ENCODE data around the gene ANKFN1.

ANKFN1 gene

GRCh38 chr17:56222255-56222654 lies 69.0 kb downstream of the ANKFN1 start:
- TF ChIP-seq ZFX (IDR thresholded peaks at IDR 0.05; ENCODE audit: borderline replicate concordance) = no peak
- TF ChIP-seq CTCF (IDR thresholded peaks at IDR 0.05) = no peak
- H3K27ac ChIP-seq = no peak overlapping the region

GRCh38 chr17:56230660-56231059 lies 77.4 kb downstream of the ANKFN1 start:
- TF ChIP-seq CTCF (IDR thresholded peaks at IDR 0.05) (no peak), ZFX (IDR thresholded peaks at IDR 0.05; ENCODE audit: borderline replicate concordance) (no peak)
- H3K27ac ChIP-seq = no peak overlapping the region

GRCh38 chr17:56231252-56231651 lies 78.0 kb downstream of the ANKFN1 start:
- no peak for TF ChIP-seq ZFX (IDR thresholded peaks at IDR 0.05; ENCODE audit: borderline replicate concordance)
- TF ChIP-seq CTCF (IDR thresholded peaks at IDR 0.05) = no peak
- H3K27ac ChIP-seq = no peak overlapping the region

- TF ChIP-seq CTCF (IDR thresholded peaks at IDR 0.05) (0 out of 2 replicates have a peak, but pooled peaks have one; percentile 5), ZFX (IDR thresholded peaks at IDR 0.05; ENCODE audit: borderline replicate concordance) (no peak)
- no peak overlapping the region for H3K27ac ChIP-seq
These were observed 78.4 kb downstream of the ANKFN1 start for GRCh38 chr17:56231693-56232092.

- TF ChIP-seq ZFX (IDR thresholded peaks at IDR 0.05; ENCODE audit: borderline replicate concordance) (no peak), CTCF (IDR thresholded peaks at IDR 0.05) (no peak)
- no peak overlapping the region for H3K27ac ChIP-seq
These were observed 91.1 kb downstream of the ANKFN1 start for GRCh38 chr17:56244268-56244890.

GRCh38 chr17:56247816-56248215 lies 94.5 kb downstream of the ANKFN1 start:
- H3K27ac ChIP-seq = no peak overlapping the region
- no peak for TF ChIP-seq ZFX (IDR thresholded peaks at IDR 0.05; ENCODE audit: borderline replicate concordance)

GRCh38 chr17:56257075-56257474 lies 103.8 kb downstream of the ANKFN1 start:
- TF ChIP-seq ZFX (IDR thresholded peaks at IDR 0.05; ENCODE audit: borderline replicate concordance) = no peak
- TF ChIP-seq CTCF (IDR thresholded peaks at IDR 0.05) = no peak

More at GRCh38 chr17:56257075-56257474, 103.8 kb downstream of the ANKFN1 start:
- H3K27ac ChIP-seq = no peak overlapping the region

Data from 22Rv1 (cell line).